Measurements from ENCODE around the gene LRP8. TPM values are rescaled to one million over a fixed set of nuclear protein-coding genes. Genes with fewer than 3 reads are reported as not detected.

The LRP8 gene
- total RNA-seq, 1 experiment from 2014 or later: 56.3 TPM

DNA sequence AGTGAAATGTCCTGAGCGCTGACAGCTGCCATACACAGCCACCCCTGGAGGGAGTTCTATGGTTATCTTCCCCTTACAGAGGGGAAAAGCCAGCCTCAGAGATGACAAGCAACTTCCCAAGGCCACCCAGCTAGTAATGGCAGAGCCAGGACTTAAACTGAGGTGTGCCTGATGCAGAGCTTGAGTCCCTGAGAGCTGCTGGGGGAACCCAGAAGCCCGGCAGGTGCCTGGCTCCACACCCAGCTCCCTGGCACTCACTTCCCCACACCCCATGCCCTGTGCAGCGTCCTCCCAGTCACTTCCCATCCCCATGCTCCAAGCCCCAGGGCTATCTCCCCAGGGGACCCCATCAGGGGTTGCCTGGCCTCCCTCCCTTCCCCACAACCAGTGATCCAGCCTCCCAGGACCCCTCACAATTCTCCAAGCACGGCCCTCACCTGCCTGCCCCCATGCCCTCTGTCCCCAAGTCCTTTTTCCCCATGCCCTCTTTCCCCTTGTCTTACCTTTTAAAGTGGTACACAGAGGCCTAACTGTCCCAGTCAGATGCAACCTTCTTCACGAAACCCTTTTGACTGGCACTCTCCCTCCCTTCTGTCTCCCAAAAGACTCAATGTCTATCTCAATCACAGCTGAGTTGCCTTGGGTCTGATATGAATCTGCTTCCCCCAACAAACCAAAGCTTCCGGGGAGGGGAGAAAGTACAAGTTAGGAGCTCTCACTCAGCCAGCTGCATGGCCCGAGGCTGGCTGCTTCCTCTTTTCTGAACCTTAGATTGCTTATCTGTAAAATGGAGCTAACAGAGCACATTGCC is 39.8 kb upstream of the LRP8 start:
- CTCF ChIA-PET: no interaction called here
- H3K79me2 ChIP-seq (ENCODE audit: insufficient read depth, low read length): no peaks in the 10 kb centered on the region
- ATAC-seq: no peak

GRCh38 chr1:53366901-53367502 is 39.1 kb upstream of the LRP8 start:
- H3K9ac ChIP-seq (ENCODE audit: low read length): no peak overlapping the region
- no peak overlapping the region for H3K4me3 ChIP-seq (replicated peaks in 1 of 2; ENCODE audit: low read depth in 1 of 2, low read length in 2 of 2)
- H4K20me1 ChIP-seq (ENCODE audit: insufficient read depth): no peaks in the 10 kb centered on the region
- intact Hi-C loops (cut with micrococcal nuclease): no loop called here
- POLR2A ChIA-PET: no interaction called here
- no peak overlapping the region for H2AFZ ChIP-seq (ENCODE audit: low read depth, low read length, poor library complexity, severe bottlenecking)
- DNase-seq (ENCODE audit: low read depth, low spot score) (no peak), ATAC-seq (no peak)
- no peaks in the 10 kb centered on the region for H3K4me1 ChIP-seq (ENCODE audit: control insufficient read depth in 1 of 2, insufficient read depth in 2 of 2, low read length in 2 of 2)
- no peaks in the 10 kb centered on the region for H3K79me2 ChIP-seq (ENCODE audit: insufficient read depth, low read length)
- H3K9me2 ChIP-seq (ENCODE audit: insufficient read depth): no peaks in the 10 kb centered on the region
- no peak overlapping the region for H3K27ac ChIP-seq (ENCODE audit: low read depth, low read length)
- H3K36me3 ChIP-seq (ENCODE audit: control insufficient read depth in 1 of 2, insufficient read depth in 2 of 2, low read length in 2 of 2): no peaks in the 10 kb centered on the region
- CTCF ChIA-PET: no interaction called here
- H3K4me2 ChIP-seq (ENCODE audit: low read length): no peak overlapping the region
- no TSS peak for BruUV-seq (replicated peaks)
- no peaks in the 10 kb centered on the region for H3K27me3 ChIP-seq (ENCODE audit: insufficient read depth, low read length)
- RAD21 ChIA-PET (ENCODE audit: low non-redundant PET in 1 of 2, low total read pairs in 2 of 2, uncharacterized antibody in 2 of 2, unreplicated experiment in 2 of 2): no interaction called here
- H3K9me3 ChIP-seq (ENCODE audit: control insufficient read depth in 1 of 2, insufficient read depth in 1 of 2, low read depth in 1 of 2, low read length in 2 of 2): no peaks in the 10 kb centered on the region
- TF ChIP-seq SIN3A (IDR thresholded peaks at IDR 0.05; ENCODE audit: low read depth): no peak
- TF ChIP-seq ZNF274 (IDR thresholded peaks at IDR 0.05; ENCODE audit: low read depth, low read length): no peak
- TF ChIP-seq, protein P1, sequence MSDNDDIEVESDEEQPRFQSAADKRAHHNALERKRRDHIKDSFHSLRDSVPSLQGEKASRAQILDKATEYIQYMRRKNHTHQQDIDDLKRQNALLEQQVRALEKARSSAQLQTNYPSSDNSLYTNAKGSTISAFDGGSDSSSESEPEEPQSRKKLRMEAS (IDR thresholded peaks at IDR 0.05): no peak
- no peak for TF ChIP-seq POLR2AphosphoS5 (IDR thresholded peaks at IDR 0.05; ENCODE audit: low read depth, low read length)
- TF ChIP-seq JUND (IDR thresholded peaks at IDR 0.05): no peak
- TF ChIP-seq, protein P2, sequence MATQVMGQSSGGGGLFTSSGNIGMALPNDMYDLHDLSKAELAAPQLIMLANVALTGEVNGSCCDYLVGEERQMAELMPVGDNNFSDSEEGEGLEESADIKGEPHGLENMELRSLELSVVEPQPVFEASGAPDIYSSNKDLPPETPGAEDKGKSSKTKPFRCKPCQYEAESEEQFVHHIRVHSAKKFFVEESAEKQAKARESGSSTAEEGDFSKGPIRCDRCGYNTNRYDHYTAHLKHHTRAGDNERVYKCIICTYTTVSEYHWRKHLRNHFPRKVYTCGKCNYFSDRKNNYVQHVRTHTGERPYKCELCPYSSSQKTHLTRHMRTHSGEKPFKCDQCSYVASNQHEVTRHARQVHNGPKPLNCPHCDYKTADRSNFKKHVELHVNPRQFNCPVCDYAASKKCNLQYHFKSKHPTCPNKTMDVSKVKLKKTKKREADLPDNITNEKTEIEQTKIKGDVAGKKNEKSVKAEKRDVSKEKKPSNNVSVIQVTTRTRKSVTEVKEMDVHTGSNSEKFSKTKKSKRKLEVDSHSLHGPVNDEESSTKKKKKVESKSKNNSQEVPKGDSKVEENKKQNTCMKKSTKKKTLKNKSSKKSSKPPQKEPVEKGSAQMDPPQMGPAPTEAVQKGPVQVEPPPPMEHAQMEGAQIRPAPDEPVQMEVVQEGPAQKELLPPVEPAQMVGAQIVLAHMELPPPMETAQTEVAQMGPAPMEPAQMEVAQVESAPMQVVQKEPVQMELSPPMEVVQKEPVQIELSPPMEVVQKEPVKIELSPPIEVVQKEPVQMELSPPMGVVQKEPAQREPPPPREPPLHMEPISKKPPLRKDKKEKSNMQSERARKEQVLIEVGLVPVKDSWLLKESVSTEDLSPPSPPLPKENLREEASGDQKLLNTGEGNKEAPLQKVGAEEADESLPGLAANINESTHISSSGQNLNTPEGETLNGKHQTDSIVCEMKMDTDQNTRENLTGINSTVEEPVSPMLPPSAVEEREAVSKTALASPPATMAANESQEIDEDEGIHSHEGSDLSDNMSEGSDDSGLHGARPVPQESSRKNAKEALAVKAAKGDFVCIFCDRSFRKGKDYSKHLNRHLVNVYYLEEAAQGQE (IDR thresholded peaks at IDR 0.05; ENCODE audit: low read depth): no peak
- no peak for TF ChIP-seq EZH2 (IDR thresholded peaks at IDR 0.05)
- no peak for TF ChIP-seq RAD21 (IDR thresholded peaks at IDR 0.05; ENCODE audit: low read depth)
- TF ChIP-seq EZH2phosphoT487 (IDR thresholded peaks at IDR 0.05; ENCODE audit: borderline replicate concordance): no peak
- no peak for TF ChIP-seq YY1 (IDR thresholded peaks at IDR 0.05; ENCODE audit: extremely low read depth, insufficient replicate concordance, low read depth, low read length)
- no peak for TF ChIP-seq POLR2A (IDR thresholded peaks at IDR 0.05; ENCODE audit: borderline replicate concordance, extremely low read depth, insufficient read depth, insufficient read length)
- TF ChIP-seq, protein P3, sequence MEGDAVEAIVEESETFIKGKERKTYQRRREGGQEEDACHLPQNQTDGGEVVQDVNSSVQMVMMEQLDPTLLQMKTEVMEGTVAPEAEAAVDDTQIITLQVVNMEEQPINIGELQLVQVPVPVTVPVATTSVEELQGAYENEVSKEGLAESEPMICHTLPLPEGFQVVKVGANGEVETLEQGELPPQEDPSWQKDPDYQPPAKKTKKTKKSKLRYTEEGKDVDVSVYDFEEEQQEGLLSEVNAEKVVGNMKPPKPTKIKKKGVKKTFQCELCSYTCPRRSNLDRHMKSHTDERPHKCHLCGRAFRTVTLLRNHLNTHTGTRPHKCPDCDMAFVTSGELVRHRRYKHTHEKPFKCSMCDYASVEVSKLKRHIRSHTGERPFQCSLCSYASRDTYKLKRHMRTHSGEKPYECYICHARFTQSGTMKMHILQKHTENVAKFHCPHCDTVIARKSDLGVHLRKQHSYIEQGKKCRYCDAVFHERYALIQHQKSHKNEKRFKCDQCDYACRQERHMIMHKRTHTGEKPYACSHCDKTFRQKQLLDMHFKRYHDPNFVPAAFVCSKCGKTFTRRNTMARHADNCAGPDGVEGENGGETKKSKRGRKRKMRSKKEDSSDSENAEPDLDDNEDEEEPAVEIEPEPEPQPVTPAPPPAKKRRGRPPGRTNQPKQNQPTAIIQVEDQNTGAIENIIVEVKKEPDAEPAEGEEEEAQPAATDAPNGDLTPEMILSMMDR (IDR thresholded peaks at IDR 0.05 in 2 of 3, conservative IDR thresholded peaks at IDR 0.05 in 1 of 3; ENCODE audit: borderline replicate concordance in 1 of 3, insufficient read depth in 1 of 3, low read depth in 2 of 3, low read length in 2 of 3): no peak

More for the DNA sequence above, 39.8 kb upstream of the LRP8 start:
- Histone ChIP-seq H3K27ac (ENCODE audit: low read depth, low read length) (no peak overlapping the region), H3K9me2 (ENCODE audit: insufficient read depth) (no peaks in the 10 kb centered on the region), H3K27me3 (ENCODE audit: insufficient read depth, low read length) (no peaks in the 10 kb centered on the region), H3K4me2 (ENCODE audit: low read length) (no peak overlapping the region), H3K4me3 (replicated peaks in 1 of 2; ENCODE audit: low read depth in 1 of 2, low read length in 2 of 2) (no peak overlapping the region), H3K9me3 (ENCODE audit: control insufficient read depth in 1 of 2, insufficient read depth in 1 of 2, low read depth in 1 of 2, low read length in 2 of 2) (no peaks in the 10 kb centered on the region), H3K4me1 (ENCODE audit: control insufficient read depth in 1 of 2, insufficient read depth in 2 of 2, low read length in 2 of 2) (no peaks in the 10 kb centered on the region), H3K36me3 (ENCODE audit: control insufficient read depth in 1 of 2, insufficient read depth in 2 of 2, low read length in 2 of 2) (no peaks in the 10 kb centered on the region), H2AFZ (ENCODE audit: low read depth, low read length, poor library complexity, severe bottlenecking) (no peak overlapping the region), H3K9ac (ENCODE audit: low read length) (no peak overlapping the region), H4K20me1 (ENCODE audit: insufficient read depth) (no peaks in the 10 kb centered on the region)
- intact Hi-C loops (cut with micrococcal nuclease): no loop called here
- DNase-seq (ENCODE audit: low read depth, low spot score): no peak
- TF ChIP-seq ATF3 (IDR thresholded peaks at IDR 0.05): no peak
- POLR2A ChIA-PET: no interaction called here
- RAD21 ChIA-PET (ENCODE audit: low non-redundant PET in 1 of 2, low total read pairs in 2 of 2, uncharacterized antibody in 2 of 2, unreplicated experiment in 2 of 2): no interaction called here
- no TSS peak for BruUV-seq (replicated peaks)
